Measurements from ENCODE around the gene TEX11.
"Not testable (repeated sequence)": the region's sequence is repeated elsewhere in the genome, so short reads cannot be mapped to it uniquely, and the experiment has no call there.

The TEX11 gene

GRCh38 chrX:70825366-70825765 lies 83.1 kb downstream of the TEX11 start:
- no peak overlapping the region for H3K4me3 ChIP-seq (replicated peaks; ENCODE audit: low read depth, low read length)
- TF ChIP-seq, protein P1, sequence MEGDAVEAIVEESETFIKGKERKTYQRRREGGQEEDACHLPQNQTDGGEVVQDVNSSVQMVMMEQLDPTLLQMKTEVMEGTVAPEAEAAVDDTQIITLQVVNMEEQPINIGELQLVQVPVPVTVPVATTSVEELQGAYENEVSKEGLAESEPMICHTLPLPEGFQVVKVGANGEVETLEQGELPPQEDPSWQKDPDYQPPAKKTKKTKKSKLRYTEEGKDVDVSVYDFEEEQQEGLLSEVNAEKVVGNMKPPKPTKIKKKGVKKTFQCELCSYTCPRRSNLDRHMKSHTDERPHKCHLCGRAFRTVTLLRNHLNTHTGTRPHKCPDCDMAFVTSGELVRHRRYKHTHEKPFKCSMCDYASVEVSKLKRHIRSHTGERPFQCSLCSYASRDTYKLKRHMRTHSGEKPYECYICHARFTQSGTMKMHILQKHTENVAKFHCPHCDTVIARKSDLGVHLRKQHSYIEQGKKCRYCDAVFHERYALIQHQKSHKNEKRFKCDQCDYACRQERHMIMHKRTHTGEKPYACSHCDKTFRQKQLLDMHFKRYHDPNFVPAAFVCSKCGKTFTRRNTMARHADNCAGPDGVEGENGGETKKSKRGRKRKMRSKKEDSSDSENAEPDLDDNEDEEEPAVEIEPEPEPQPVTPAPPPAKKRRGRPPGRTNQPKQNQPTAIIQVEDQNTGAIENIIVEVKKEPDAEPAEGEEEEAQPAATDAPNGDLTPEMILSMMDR (IDR thresholded peaks at IDR 0.05; ENCODE audit: low read depth, low read length, missing control alignments), result no peak
- DNase-seq (ENCODE audit: extremely low read depth, low read depth), result no peak

GRCh38 chrX:70808942-70809940 lies 99.3 kb downstream of the TEX11 start:
- DNase-seq (ENCODE audit: extremely low read depth, low read depth), result no peak
- TF ChIP-seq, protein P1 (IDR thresholded peaks at IDR 0.05; ENCODE audit: low read depth, low read length, missing control alignments), result no peak
- no peak overlapping the region for H3K4me3 ChIP-seq (replicated peaks; ENCODE audit: low read depth, low read length)

DNA sequence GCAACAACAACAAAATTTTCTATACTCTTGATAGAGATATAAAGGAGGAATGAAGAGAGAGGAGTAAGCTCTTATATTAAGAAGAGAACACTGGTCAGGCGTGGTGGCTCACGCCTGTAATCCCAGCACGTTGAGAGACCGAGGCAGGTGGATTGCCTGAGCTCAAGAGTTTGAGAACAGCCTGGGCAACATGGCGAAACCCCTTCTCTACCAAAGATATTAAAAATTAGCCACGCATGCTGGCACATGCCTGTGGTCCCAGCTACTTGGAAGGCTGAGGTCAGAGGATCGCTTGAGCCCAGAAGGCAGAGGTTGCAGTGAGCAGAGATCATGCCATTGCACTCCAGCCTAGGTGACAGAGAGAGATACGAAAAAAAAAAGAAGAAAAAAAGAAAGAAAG lies 102.4 kb downstream of the TEX11 start:
- H3K4me3 ChIP-seq (replicated peaks; ENCODE audit: low read depth, low read length), result no peak overlapping the region
- TF ChIP-seq, protein P1 (IDR thresholded peaks at IDR 0.05; ENCODE audit: low read depth, low read length, missing control alignments), result no peak
- no peak for DNase-seq (ENCODE audit: extremely low read depth, low read depth)

GRCh38 chrX:70796742-70797141 lies 111.8 kb downstream of the TEX11 start:
- H3K4me3 ChIP-seq (replicated peaks; ENCODE audit: low read depth, low read length); DNase-seq (ENCODE audit: extremely low read depth, low read depth): not testable (repeated sequence)

DNA sequence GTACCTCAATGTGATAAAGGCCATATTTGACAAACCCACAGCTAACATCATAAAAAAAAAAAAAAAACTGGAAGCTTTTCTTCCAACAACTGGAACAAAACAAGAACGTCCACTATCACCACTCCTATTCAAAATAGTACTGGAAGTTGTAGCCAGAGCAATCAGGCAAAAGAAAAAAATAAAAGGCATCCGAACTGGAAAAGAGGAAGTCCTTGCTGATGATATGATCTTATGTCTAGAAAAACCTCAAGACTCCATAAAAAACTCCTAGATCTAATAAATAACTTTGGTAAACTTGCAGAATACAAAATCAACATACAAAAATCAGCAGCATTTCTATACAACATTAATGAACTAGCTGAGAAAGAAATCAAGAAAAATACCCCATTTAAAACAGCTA lies 134.3 kb downstream of the TEX11 start:
- DNase-seq (ENCODE audit: extremely low read depth, low read depth), result no peak
- TF ChIP-seq, protein P1 (IDR thresholded peaks at IDR 0.05; ENCODE audit: low read depth, low read length, missing control alignments), result no peak

GRCh38 chrX:70769659-70770227 lies 138.8 kb downstream of the TEX11 start:
- TF ChIP-seq, protein P1 (IDR thresholded peaks at IDR 0.05; ENCODE audit: low read depth, low read length, missing control alignments), result peak; percentile 4
- DNase-seq (ENCODE audit: extremely low read depth, low read depth), result no peak
- H3K4me3 ChIP-seq (replicated peaks; ENCODE audit: low read depth, low read length), result no peak overlapping the region

More for the DNA sequence above, 134.3 kb downstream of the TEX11 start:
- no peak overlapping the region for H3K4me3 ChIP-seq (replicated peaks; ENCODE audit: low read depth, low read length)

DNA sequence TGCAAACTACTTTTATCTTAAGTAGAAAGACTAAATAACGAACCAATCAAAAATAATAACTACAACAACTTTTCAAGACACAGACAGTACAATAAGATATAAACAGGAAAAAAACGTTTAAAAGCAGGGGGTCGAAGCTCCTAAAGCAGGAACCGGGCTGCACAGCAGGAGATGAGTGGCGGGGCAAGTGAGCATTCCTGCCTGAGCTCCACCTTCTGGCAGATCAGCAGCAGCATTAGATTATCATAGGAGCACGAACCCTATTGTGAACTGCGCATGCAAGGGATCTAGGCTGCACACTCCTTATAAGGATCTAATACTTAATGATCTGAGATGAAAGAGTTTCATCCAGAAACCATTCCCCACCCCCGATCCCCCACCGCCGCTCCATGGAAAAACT lies 146.2 kb downstream of the TEX11 start:
- no peak overlapping the region for H3K4me3 ChIP-seq (replicated peaks; ENCODE audit: low read depth, low read length)
- DNase-seq (ENCODE audit: extremely low read depth, low read depth), result no peak
- TF ChIP-seq, protein P1 (IDR thresholded peaks at IDR 0.05; ENCODE audit: low read depth, low read length, missing control alignments), result no peak
